SK-N-SH (cell line): Measurements from ENCODE around the gene RBM33.

Source experiments
- CTCF ChIP-seq: fragments of 200-600 bp; sonication (generic); IDR thresholded peaks from 2 replicates; pipeline ENCODE4 v1.6.1; 2017; ENCODE audit warnings: antibody characterized with exemption, mild to moderate bottlenecking, moderate library complexity
- EZH2phosphoT487 ChIP-seq: fragments of 200-600 bp; sonication (generic); IDR thresholded peaks from 2 replicates; pipeline ENCODE4 v1.6.1; 2017; ENCODE audit warnings: low read depth, mixed run types, mild to moderate bottlenecking, antibody characterized with exemption, moderate library complexity, borderline replicate concordance
- FOXM1 ChIP-seq: IDR thresholded peaks from 2 replicates; pipeline ENCODE4 v1.4.0; 2012; ENCODE audit warnings: low read depth, mild to moderate bottlenecking
- POLR2AphosphoS5 ChIP-seq: IDR thresholded peaks from 2 replicates; pipeline ENCODE4 v1.6.1; 2012; ENCODE audit warnings: low read depth, low read length
- RAD21 ChIP-seq: IDR thresholded peaks from 2 replicates; pipeline ENCODE4 v1.6.1; 2012; ENCODE audit warnings: mild to moderate bottlenecking, low read length

DNA sequence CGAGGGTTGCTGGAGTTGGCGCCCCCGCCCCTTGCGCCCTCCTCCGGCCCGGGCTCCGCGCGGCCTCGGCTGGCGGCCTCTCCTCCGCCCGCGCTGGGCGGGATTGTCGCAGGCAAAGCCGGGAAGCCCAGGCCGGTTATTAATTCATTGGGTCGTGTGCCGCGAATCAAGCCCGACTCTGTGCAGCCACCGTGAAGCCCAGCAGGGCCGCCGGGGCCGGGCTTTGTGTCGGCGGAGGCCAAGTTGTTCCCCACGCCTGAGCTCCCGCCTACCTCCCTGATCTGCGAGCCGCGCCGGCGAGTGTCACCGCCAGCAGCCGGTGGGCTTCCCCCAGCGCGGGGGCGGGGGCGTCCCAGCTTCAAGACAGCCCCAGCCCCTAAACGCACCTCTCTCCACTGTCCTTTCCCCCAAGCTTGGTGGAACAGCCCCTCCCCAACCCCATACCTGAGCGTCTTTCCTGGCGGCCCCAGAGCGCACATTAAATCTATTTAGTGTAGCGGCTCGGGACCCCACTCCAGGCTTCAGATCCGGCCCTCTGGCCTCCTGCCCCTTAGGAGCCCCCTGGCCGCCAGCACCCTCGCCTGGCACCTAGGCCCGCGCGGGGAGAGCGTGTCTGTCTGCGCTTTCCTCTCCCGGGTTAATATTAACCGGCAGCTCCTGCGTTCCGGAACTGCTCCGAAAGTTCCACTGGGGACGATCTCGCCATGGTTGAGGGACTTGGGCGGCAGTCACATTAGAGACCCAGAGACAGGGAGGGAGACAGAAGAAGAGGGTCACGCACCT, 164.3 kb downstream of the RBM33 start:
- TF ChIP-seq CTCF (no peak), POLR2AphosphoS5 (no peak), EZH2phosphoT487 (no peak), RAD21 (no peak), FOXM1 (no peak)
